CD4-positive, alpha-beta T cell (primary cell): ENCODE data around the gene MRPL50. TPM values are rescaled to one million over a fixed set of nuclear protein-coding genes. Genes with fewer than 3 reads are reported as not detected.

Experiments used
- ATAC-seq: fragments of 200-7000 bp; cut with Tn5 transposase; one replicate; pipeline ENCODE4 v1.10.0; 2022; ENCODE audit warnings: mild to moderate bottlenecking; ENCODE audit not compliant: poor library complexity
- CTCF ChIA-PET: fragments of 350-600 bp; sonication (Branson Sonifier 250); formaldehyde crosslinking; loops from one replicate; lab custom pipeline; 2021; ENCODE audit warnings: antibody characterized with exemption, inconsistent platforms; lab: Charles Lee
- POLR2A ChIA-PET: fragments of 350-600 bp; sonication (Branson Sonifier 250); formaldehyde crosslinking; loops from one replicate; lab custom pipeline; 2021; ENCODE audit warnings: antibody characterized with exemption, inconsistent platforms; lab: Charles Lee
- DNase-seq, 14 experiments: peaks; one replicate each; pipeline ENCODE4 v3.0.0-alpha.2; 2013 to 2020; ENCODE audit warnings: mixed read lengths in 2 of 14
- H3K27ac ChIP-seq, 2 donors: one replicate each; pipeline versions ENCODE4 v1.5.1 to v1.7.0; 2013; ENCODE audit warnings: low read length in 2 of 2, low read depth in 1 of 2, mild to moderate bottlenecking in 1 of 2
- H3K27me3 ChIP-seq, 2 experiments: 1 replicate in 1 of 2; 2 replicates in 1 of 2; pipeline versions ENCODE4 v1.6.1 to v1.7.0; 2013; ENCODE audit warnings: low read length in 2 of 2, control low read depth in 1 of 2, mild to moderate bottlenecking in 1 of 2, moderate library complexity in 1 of 2; ENCODE audit not compliant: insufficient read depth in 2 of 2, control insufficient read depth in 1 of 2
- H3K36me3 ChIP-seq: one replicate; pipeline ENCODE4 v1.6.1; 2013; ENCODE audit warnings: low read length, control low read depth; ENCODE audit not compliant: insufficient read depth
- H3K4me1 ChIP-seq: one replicate; pipeline ENCODE4 v1.6.1; 2013; ENCODE audit warnings: low read length, control low read depth; ENCODE audit not compliant: insufficient read depth
- H3K4me3 ChIP-seq: one replicate; pipeline ENCODE4 v1.5.1; 2013; ENCODE audit warnings: mild to moderate bottlenecking, low read length, moderate library complexity
- H3K9me3 ChIP-seq, 2 experiments: 1 replicate in 1 of 2; 2 replicates in 1 of 2; pipeline versions ENCODE4 v1.6.1 to v1.7.0; 2013; ENCODE audit warnings: low read length in 2 of 2, mild to moderate bottlenecking in 2 of 2, control low read depth in 1 of 2, moderate library complexity in 1 of 2; ENCODE audit not compliant: control insufficient read depth in 1 of 2, insufficient read depth in 1 of 2
- H3K27ac Mint-ChIP-seq: one replicate; pipeline ENCODE4 v1.8.0; 2020; ENCODE audit warnings: mixed read lengths
- H3K27me3 Mint-ChIP-seq: one replicate; pipeline ENCODE4 v1.8.0; 2021; ENCODE audit warnings: mixed read lengths
- H3K36me3 Mint-ChIP-seq: one replicate; pipeline ENCODE4 v1.8.0; 2021; ENCODE audit warnings: low read depth, mixed read lengths
- H3K4me1 Mint-ChIP-seq: one replicate; pipeline ENCODE4 v1.8.0; 2021; ENCODE audit warnings: low read depth, mixed read lengths
- H3K4me3 Mint-ChIP-seq: one replicate; pipeline ENCODE4 v1.8.0; 2020; ENCODE audit warnings: mild to moderate bottlenecking, mixed read lengths
- H3K9me3 Mint-ChIP-seq: one replicate; pipeline ENCODE4 v1.8.0; 2020; ENCODE audit warnings: mixed read lengths
- CTCF ChIP-seq: fragments of 200-600 bp; IDR thresholded peaks from one replicate; pipeline ENCODE4 v1.8.0; 2022; ENCODE audit warnings: antibody characterized with exemption, mild to moderate bottlenecking
- intact Hi-C, 2 experiments: fragments of 100-400 bp; cut with DNase I in 1 of 2; cut with micrococcal nuclease in 1 of 2; formaldehyde crosslinking; loops; one replicate each; pipeline versions ENCODE4 v1.15.1 to v1.9.0; 2023 to 2025; cut with DNase I, micrococcal nuclease
- total RNA-seq, 174 experiments: library from RNA in 2 of 174; stranded (reverse) in 2 of 174; gene quantifications; one replicate each; pipeline ENCODE4 v1.2.3 and lab custom pipeline; 2021 to 2026

Gene MRPL50
- total RNA-seq, 2 experiments from 2014 or later, result 5.9 to 6.1 TPM

DNA sequence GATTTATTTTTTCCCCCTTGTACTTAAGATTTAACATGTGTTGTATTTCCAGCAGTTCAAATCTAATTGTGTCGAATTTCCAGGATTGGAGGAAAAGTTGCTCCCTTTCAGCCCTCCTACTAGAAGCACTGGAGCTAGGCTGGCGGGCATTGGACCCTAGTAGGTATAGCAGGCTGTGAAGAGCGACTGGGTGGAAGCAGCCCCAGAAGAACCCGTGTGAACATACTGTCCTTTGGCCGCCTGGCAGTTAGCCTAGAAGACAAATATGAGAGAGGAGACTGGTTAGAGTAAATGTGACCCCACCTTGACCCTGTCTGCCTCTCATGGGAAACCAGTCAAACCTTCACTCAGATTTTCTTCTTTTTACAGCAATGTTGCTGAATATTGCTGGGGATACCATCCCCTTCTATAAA, 23.2 kb upstream of the MRPL50 start:
- intact Hi-C loops, result no loop called here
- H3K27ac Mint-ChIP-seq, result no peak overlapping the region
- no peak for ATAC-seq

GRCh38 chr9:101419863-101420262, 21.4 kb upstream of the MRPL50 start:
- Histone ChIP-seq H3K27me3 (no peaks in the 10 kb centered on the region), H3K4me1 (no peaks in the 10 kb centered on the region), H3K9me3 (peaks cover 3 to 32% of the 10 kb centered on the region in 2 experiments), H3K36me3 (no peaks in the 10 kb centered on the region), H3K4me3 (no peak overlapping the region), H3K27ac (no peak overlapping the region)
- Mint-ChIP-seq H3K27ac (no peak overlapping the region), H3K4me3 (no peak overlapping the region), H3K27me3 (no peaks in the 10 kb centered on the region), H3K9me3 (peaks cover 29% of the 10 kb centered on the region), H3K36me3 (peaks cover 37% of the 10 kb centered on the region), H3K4me1 (no peaks in the 10 kb centered on the region)
- intact Hi-C loops, result no loop called here
- no peak for ATAC-seq
- DNase-seq, result no peak
- no peak for TF ChIP-seq CTCF
- POLR2A ChIA-PET, result no interaction called here
- CTCF ChIA-PET, result no interaction called here

More for the DNA sequence above, 23.2 kb upstream of the MRPL50 start:
- Mint-ChIP-seq H3K9me3 (peaks cover 23% of the 10 kb centered on the region), H3K36me3 (peaks cover 25% of the 10 kb centered on the region), H3K4me3 (no peak overlapping the region), H3K27me3 (peaks cover 5% of the 10 kb centered on the region), H3K4me1 (no peaks in the 10 kb centered on the region)
- H3K9me3 ChIP-seq, result peaks cover 3 to 21% of the 10 kb centered on the region in 2 experiments
- no peaks in the 10 kb centered on the region for H3K27me3 ChIP-seq
- H3K4me3 ChIP-seq, result no peak overlapping the region
- CTCF ChIA-PET, result interaction anchor here (0.6 kb wide), 1 partner anchor 20 kb away, joined by 3 read pairs; no protein-coding TSS in a partner anchor
- DNase-seq, result no peak
- H3K36me3 ChIP-seq, result no peaks in the 10 kb centered on the region
- H3K4me1 ChIP-seq, result no peaks in the 10 kb centered on the region
- no peak for TF ChIP-seq CTCF
- POLR2A ChIA-PET, result no interaction called here
- no peak overlapping the region for H3K27ac ChIP-seq

DNA sequence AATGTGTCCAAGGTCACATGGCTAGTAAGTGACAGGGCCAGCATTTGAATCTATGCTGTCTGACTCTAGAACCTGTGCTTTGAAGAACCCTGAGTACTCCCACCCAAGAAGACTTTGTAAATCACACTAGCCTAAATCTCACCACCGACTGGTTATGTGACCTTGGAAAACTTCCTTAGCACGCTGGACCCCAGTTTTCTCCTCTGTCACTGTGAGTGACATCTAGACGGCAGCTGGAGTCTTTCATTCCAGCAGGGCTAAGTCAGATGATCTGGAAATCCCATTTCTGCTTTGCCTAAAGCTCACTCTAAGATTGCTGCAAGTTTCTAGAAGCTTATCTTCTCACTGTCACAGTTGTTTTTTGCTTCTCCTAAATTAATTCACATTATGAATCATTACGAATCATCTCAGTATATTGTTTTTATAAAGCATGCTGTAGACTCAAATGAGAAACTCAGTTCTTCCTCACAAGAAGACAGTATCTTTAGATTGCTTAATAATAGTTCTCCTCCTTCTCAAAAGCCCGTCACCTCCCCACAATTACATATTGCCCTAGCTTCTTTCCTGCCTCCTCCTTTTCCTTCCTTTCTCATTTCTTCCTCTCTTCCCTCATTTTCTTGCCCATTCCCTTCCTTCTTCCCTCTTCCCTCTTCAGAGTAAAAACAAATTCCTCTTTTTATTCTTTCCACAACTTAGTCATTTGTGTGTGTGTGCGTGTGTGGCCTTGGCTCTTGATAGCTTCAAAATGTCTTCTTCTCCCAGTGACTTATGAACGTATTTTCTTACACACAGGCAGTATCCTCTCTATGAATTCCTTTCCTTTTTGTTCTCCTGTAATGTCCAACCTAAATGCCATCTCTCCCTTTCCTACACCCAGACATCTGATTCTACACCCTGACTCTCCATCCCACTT, 20.4 kb upstream of the MRPL50 start:
- no peaks in the 10 kb centered on the region for H3K27me3 ChIP-seq
- no peak for DNase-seq
- Mint-ChIP-seq H3K27ac (no peak overlapping the region), H3K36me3 (peaks cover 48% of the 10 kb centered on the region), H3K27me3 (no peaks in the 10 kb centered on the region), H3K4me3 (no peak overlapping the region), H3K4me1 (no peaks in the 10 kb centered on the region), H3K9me3 (peaks cover 34% of the 10 kb centered on the region)
- ATAC-seq, result no peak
- CTCF ChIA-PET, result no interaction called here
- no peaks in the 10 kb centered on the region for H3K4me1 ChIP-seq
- POLR2A ChIA-PET, result no interaction called here
- H3K36me3 ChIP-seq, result no peaks in the 10 kb centered on the region
- H3K9me3 ChIP-seq, result peaks cover 3 to 40% of the 10 kb centered on the region in 2 experiments
- intact Hi-C loops, result no loop called here
- TF ChIP-seq CTCF, result no peak
- H3K4me3 ChIP-seq, result no peak overlapping the region
- H3K27ac ChIP-seq, result no peak overlapping the region
